MG63 (cell line): ENCODE data around the gene GTF3A. TPM values are rescaled to one million over a fixed set of nuclear protein-coding genes. Genes with fewer than 3 reads are reported as not detected.
A peak's percentile ranks its signal among the peaks of the same experiment; 100 is the strongest.

Source experiments
- DNase-seq: peaks from one replicate; pipeline ENCODE4 v3.0.0-alpha.2; 2020
- H3K27me3 ChIP-seq: fragments of 250-450 bp; sonication (Bioruptor Pico); 2 replicates; pipeline ENCODE4 v1.5.1; 2020; ENCODE audit warnings: mild to moderate bottlenecking, moderate library complexity
- H3K36me3 ChIP-seq: fragments of 250-450 bp; sonication (Bioruptor Pico); 2 replicates; pipeline ENCODE4 v1.5.1; 2020; ENCODE audit warnings: mild to moderate bottlenecking, moderate library complexity
- H3K4me3 ChIP-seq: fragments of 250-450 bp; sonication (Bioruptor Pico); 2 replicates; pipeline ENCODE4 v1.5.1; 2020; ENCODE audit warnings: mild to moderate bottlenecking, moderate library complexity
- H3K9me3 ChIP-seq: fragments of 250-450 bp; sonication (Bioruptor Pico); 2 replicates; pipeline ENCODE4 v1.5.1; 2020; ENCODE audit warnings: mild to moderate bottlenecking, moderate library complexity
- total RNA-seq: library from RNA; depleted of rRNA; stranded (reverse); fragments of >200 nt; shearing (Covaris generic); gene quantifications from 2 replicates; pipeline ENCODE4 v1.2.3, GENCODE V29; 2014; ENCODE audit warnings: low replicate concordance

GTF3A gene
- total RNA-seq, 1 experiment from 2014 or later, result 310 TPM

DNA sequence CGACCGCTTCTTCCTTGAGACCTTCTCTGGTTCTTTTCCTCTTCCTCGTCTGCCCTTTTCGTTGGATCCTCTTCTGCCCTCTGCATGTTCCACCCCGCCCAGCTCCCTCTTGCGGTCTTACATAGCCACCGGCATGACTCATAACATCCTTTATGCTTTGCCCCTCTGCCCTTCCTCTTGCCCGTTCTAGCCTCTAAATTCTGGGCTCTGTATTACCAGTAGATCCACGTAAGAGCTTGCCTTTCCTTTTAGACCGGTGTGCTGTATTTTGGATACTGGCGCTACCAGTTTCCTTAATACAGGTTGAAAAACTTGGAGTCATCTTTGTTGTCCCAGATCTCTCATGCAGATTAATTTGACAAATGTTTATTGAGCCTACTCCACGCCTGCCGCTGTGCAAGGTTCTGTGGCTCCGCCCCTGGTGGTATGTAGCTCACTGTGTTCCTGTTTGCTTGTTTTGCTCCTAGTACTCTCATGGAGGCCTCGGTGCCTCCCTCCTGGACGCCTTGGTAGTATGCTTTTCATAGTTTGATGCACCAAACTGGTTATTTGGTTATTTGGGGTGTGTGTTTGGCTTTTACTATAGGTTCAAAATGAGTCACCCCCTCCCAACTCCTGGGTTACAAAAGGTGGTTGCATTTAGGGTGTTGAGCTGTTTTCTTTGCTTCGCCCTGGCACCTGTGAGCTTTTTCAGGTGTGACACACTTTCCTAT, 1.7 kb downstream of the GTF3A start:
- Histone ChIP-seq H3K9me3 (no peaks in the 10 kb centered on the region), H3K4me3 (peak overlapping the region; percentile 87)

DNA sequence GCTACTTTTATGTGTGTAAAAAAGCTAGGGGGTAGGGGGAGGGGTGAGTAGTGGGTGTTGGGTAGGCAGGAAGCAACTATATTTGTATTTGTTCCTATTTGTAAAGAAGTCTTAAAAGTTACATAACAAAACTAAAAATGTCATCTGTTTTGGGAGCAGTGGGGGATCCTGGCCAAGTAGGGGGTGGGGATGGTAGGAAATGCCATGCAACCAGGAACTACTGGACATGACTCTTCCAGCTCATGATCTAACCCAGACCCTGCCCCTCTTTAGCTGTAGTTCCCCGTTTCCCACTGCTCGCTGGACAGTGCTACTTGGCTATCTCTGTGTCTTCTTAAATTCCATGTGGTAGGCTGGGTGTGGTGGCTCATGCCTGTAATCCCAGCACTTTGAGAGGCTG, 3.2 kb downstream of the GTF3A start:
- Histone ChIP-seq H3K4me3 (no peak overlapping the region), H3K36me3 (peaks cover 58% of the 10 kb centered on the region), H3K27me3 (no peaks in the 10 kb centered on the region), H3K9me3 (no peaks in the 10 kb centered on the region)
- DNase-seq, result no peak

More for the DNA sequence above, 1.7 kb downstream of the GTF3A start:
- Histone ChIP-seq H3K36me3 (peaks cover 44% of the 10 kb centered on the region), H3K27me3 (no peaks in the 10 kb centered on the region)
- DNase-seq, result peak; percentile 89

DNA sequence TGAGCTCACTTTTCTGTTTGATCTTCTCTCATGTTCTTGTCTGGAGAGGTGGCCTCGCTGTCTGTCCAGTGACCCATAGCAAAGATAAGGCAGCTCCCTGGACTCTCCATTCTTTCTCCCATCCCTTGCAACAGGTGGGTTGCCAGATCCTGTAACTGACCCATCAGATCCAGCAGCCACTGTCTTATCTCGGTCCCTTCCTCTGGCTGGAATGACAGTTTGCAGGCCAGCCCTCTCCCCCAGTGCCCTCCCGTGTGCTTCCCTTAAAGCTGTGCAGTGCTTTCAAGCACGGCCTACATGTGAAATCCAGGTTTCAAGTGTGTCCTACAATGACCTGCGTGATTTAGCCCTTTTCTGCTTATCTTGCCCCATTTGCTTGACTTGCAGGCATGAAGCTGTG, 3.7 kb downstream of the GTF3A start:
- no peak for DNase-seq
- Histone ChIP-seq H3K36me3 (peaks cover 60% of the 10 kb centered on the region), H3K4me3 (no peak overlapping the region), H3K9me3 (no peaks in the 10 kb centered on the region), H3K27me3 (no peaks in the 10 kb centered on the region)

DNA sequence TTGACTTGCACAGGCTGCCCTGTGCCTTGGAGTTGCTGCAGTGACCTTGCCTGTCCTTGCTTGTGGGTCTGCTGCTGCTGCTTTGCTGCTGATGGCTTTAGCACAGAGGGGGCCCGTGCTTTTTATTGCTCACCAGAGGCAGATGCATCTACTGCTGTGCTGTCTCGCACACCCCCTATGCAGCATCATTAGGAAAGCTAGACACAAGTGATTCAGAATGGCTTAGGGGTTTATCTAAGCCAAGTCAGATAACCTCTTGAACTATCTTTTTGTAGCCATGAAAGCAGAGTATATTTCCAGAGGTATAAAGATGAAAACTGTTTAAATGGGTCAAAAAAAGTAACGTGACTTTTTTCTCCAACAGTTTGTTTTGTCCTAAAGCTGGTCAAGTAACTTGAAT, 7.8 kb downstream of the GTF3A start:
- Histone ChIP-seq H3K4me3 (no peak overlapping the region), H3K9me3 (no peaks in the 10 kb centered on the region), H3K27me3 (no peaks in the 10 kb centered on the region), H3K36me3 (peaks cover 76% of the 10 kb centered on the region)
- no peak for DNase-seq

DNA sequence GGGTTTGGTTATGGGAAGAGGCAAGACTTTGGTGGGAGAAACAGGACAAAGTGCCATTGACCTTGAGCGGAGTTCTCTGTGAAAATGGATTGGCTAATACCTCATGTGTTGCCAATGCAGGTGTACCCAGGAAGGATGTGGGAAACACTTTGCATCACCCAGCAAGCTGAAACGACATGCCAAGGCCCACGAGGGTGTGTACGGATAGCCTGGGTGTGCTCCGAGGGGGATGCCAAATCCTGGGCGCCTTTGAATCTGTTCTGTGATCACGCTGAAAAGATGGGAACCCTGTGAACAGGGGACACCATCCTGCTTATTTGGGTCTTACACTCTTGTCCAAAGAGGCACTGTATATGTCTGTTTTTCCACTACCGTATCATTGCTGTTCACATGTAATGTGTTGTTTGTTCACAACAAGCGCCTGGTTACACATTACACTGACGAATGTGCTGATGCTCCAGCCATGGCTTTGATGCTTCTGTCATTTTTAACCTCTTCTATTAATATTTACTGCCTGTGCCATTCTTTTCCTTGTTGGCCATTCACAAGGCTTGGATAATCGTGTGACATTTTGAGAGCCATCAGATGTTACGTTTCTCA, 8.3 kb downstream of the GTF3A start:
- Histone ChIP-seq H3K27me3 (no peaks in the 10 kb centered on the region), H3K4me3 (no peak overlapping the region), H3K36me3 (peaks cover 70% of the 10 kb centered on the region), H3K9me3 (no peaks in the 10 kb centered on the region)
- no peak for DNase-seq

DNA sequence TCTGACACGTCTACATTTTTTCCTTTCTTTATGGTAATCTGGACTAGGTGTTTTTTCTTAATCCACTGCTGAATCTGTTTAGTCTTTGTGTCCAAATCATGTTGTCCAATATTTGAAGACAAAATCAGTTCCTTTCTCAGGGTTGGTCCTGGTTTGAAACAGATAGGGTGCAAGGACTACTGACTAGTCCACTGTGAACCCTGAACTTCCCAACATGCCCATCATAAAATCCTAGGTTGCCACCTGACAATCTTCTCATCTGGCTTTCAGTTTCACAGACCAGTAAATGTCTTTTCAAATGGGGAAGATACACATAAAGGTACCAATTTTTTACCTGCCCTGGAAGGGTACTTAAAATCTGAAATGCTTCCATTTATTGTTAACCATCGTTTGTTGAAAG, 12.7 kb downstream of the GTF3A start:
- Histone ChIP-seq H3K36me3 (peaks cover 31% of the 10 kb centered on the region), H3K27me3 (no peaks in the 10 kb centered on the region), H3K4me3 (no peak overlapping the region), H3K9me3 (no peaks in the 10 kb centered on the region)
- no peak for DNase-seq

DNA sequence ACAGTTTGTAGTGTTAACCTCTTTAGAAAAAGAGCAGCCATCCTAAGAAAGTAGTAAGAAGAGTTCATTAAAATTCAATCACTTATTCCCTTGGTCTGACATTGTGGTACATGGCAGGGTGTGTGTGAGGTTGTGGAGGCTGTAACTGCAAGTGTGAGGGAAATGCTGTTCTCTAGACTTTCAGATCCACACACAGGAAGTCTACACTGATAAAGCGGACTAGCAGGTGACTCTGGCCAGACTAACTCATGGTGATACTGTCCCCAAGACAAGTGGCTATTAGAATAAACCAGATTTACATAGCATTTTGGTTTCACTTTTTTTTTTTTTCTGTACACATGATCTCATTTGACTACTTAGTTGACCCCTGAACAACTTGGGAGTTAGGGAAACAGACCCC, 16.0 kb downstream of the GTF3A start:
- H3K27me3 ChIP-seq, result no peaks in the 10 kb centered on the region

DNA sequence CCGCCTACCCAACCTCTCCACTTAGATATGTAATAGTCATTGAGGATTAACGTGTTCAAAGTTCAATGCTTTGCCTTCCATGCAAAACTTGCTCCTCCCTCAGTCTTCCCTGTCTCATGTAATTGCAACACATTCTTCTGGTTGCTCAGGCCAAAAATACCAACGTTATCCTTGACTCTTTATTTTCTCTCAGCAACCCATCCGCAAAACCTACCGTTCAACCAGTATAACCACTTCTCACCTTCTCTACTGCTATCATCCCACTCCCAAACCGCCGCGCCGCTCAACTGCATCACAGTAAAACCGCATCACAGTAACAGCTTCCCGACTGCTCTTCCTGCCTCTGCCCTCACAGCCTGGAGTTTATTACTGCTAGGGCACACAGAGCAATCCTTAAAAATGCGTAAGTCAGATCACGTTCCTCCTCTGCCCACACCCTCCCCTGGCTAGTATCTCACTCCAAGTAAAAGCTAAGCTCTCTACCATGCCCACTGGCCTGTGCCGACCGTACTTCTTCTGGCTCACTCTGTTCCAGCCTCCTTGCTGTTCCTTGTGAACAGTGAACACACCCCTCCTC, 17.7 kb downstream of the GTF3A start:
- Histone ChIP-seq H3K36me3 (no peaks in the 10 kb centered on the region; the same call in 1 of the 2 replicates), H3K9me3 (no peaks in the 10 kb centered on the region), H3K27me3 (no peaks in the 10 kb centered on the region), H3K4me3 (no peak overlapping the region)
- no peak for DNase-seq

More for the DNA sequence above, 16.0 kb downstream of the GTF3A start:
- Histone ChIP-seq H3K9me3 (no peaks in the 10 kb centered on the region), H3K4me3 (no peak overlapping the region), H3K36me3 (peaks cover 4% of the 10 kb centered on the region)
- no peak for DNase-seq

DNA sequence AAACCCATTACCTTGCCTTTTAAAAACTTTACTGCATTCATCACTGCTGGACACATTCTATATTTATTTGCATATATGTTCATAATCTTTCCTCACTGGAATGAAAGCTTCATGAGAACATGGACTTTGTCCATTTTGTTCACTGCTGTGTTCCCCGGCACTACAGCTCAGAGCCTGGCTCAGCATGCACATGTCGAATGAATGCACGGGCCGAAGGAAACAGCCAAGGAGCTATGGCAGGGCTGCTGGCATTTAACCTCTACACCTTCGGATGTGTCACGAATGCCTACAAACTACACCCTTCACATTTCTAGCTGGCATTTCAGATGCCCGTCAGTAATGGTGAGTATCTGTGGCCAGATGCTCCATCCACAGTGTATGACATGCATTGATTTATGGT, 18.4 kb downstream of the GTF3A start:
- no peaks in the 10 kb centered on the region; the same call in 1 of the 2 replicates for H3K36me3 ChIP-seq
- H3K9me3 ChIP-seq, result no peaks in the 10 kb centered on the region
- H3K27me3 ChIP-seq, result no peaks in the 10 kb centered on the region
- no peak overlapping the region for H3K4me3 ChIP-seq
- DNase-seq, result no peak

DNA sequence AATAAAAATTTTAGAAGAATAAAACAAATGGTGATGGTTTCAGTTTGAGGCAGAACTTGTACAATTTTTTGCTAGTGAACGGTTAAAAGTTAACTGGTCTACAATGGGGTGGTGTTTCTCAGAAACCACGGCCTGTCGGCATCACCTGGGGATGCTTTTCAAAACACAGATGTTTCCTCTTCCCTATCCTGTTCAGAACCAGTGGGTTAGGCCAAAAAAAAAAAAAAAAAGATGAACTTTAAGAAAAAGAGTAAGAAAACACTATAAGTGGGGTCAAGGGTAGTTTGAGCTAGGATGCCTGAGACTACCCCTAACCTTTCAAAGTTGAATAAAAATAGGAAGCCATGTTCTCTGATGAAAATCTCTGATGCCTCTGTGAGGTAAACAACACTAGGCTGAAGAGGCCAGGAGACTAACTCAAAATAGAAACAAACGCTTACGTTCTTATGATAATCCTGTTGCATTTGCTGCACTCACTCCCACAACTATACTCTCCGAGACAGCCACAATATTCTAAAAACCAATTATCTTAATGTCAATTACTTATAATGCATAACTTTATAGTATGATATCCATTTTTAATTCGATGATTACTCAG, 22.7 kb downstream of the GTF3A start:
- no peak for DNase-seq
- Histone ChIP-seq H3K36me3 (no peaks in the 10 kb centered on the region; the same call in 1 of the 2 replicates), H3K27me3 (0 out of 2 replicates have a peak, but pooled peaks cover 3% of the 10 kb centered on the region), H3K9me3 (no peaks in the 10 kb centered on the region), H3K4me3 (no peak overlapping the region)

DNA sequence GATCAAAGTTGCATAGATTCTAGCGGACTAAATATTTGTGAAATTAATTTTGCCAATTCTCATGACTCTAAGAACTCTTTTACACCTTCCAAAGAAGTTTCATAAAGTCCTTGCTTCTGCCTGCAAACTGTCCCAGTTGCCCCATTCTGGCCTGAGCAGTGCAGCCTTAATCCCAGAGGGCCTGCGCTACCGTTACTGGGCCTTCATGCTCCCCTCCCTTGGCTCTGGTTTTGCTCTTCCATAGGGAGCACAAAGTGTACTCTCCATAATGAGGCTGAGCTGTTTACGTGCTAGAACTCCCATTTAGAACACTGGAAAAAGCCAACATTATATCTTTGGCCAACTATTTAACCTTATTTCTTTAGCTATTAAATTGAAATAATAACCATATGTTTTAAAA, 23.9 kb downstream of the GTF3A start:
- Histone ChIP-seq H3K36me3 (no peaks in the 10 kb centered on the region; the same call in 1 of the 2 replicates), H3K4me3 (no peak overlapping the region), H3K27me3 (0 out of 2 replicates have a peak, but pooled peaks cover 3% of the 10 kb centered on the region), H3K9me3 (no peaks in the 10 kb centered on the region)
- no peak for DNase-seq

DNA sequence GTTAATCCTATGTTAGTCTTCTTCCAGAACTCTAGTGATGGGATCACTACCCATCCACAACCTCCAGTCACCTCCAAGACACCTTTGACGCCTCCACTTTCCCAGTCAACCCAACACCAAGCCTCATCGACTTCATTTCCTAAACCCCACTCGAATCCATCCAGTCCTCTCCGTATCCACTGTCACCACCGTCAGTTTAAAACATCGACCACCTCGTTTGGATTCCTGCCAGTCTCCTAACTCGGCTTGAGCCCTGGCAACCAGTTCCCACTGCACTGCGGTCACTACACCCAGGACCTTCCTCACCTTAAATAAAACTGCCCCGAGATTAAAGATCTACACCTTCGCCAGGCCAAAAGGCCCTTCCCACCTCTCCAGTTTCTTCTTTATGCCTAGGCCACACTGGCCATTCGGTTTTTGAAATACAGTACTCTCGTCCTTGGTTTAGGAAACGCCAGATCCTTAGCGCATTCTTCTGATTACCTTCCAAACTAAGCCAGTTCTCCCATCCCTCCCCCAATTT, 24.7 kb downstream of the GTF3A start:
- H3K36me3 ChIP-seq, result no peaks in the 10 kb centered on the region; the same call in 1 of the 2 replicates
- DNase-seq, result no peak
- no peaks in the 10 kb centered on the region for H3K9me3 ChIP-seq
- peak overlapping the region; percentile 78 for H3K4me3 ChIP-seq
- H3K27me3 ChIP-seq, result 0 out of 2 replicates have a peak, but pooled peaks cover 3% of the 10 kb centered on the region

DNA sequence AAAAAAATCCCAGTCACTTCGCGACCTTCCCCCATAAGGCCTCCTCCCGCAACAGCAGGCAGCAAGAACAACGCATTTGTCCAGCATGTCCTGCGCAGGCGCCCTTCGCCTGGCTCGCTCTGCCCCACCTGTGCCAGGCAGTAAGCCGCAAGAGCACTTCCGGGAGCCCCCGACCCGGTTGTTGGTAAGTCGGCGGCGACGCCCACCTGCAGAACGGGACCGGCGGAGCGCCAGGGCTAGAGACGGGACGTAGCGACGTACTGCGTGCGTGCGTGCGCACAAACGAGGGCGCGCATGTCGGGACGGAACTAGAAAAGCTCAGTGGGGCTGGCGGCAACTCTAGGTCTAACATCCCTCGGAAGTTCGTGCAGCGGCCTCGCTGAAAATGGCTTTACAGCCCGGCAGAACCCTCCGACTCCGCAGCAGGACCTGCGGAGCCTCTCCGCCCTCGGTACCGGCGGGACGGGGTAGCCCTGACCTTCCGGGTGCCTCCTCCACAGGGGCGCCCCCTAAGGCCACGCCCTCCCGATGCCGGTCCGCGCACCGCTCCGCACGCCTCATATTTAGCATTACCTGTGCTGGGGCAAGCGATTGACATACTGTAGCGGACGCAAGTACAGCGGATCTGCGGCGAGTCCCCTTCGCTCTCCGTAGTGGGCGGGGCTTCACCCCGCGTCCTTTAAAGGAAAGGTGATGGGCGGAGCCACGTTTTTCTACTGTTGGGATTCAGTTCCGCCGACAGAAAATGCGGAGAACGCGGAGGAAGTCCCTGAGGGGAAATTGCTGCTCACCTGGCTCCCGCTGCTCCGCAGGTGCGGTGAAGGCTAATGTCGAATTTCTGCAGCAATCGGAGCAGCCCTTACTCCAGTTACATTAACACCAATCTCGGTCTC, 25.8 kb downstream of the GTF3A start, which contains the start of gene MTIF3:
Gene MTIF3 (minus strand): TSS at position 629 of the 893 bp plus-strand sequence. CDS start 10,116 bp downstream, outside the sequence.
- H3K9me3 ChIP-seq, result no peaks in the 10 kb centered on the region
- H3K4me3 ChIP-seq, result peak within 1 kb of the TSS; percentile 78
- DNase-seq, result peak; percentile 88
- no peaks in the 10 kb centered on the region for H3K36me3 ChIP-seq
- H3K27me3 ChIP-seq, result 0 out of 2 replicates have a peak, but pooled peaks cover 3% of the 10 kb centered on the region

DNA sequence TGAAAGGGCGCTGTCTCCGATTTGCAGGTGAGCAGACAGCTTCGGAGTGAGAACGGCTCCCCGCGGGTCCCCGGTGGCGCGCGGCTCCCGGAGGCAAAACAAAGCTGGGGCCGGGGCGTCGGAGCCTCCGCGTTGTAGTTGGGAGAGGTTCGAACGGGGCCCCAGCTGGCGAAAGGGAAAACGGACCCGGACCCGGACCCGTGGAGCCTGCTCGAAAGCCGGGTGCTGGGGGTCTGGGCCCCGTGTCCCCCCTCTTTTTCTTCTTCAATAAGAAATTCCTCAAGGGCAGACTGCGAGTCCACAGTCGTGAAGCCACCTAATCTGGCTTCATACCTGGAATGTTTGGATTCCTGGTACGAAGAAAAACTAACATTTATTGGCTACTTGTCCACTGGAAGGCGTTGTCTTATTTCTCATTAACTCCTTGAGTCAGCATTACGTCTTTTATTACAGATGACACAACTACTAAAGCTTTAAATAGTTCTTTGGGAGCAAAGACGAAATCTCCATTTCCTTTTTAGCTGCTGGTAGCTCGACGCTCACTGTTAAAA, 26.6 kb downstream of the GTF3A start:
- DNase-seq, result peak; percentile 34
- Histone ChIP-seq H3K27me3 (0 out of 2 replicates have a peak, but pooled peaks cover 3% of the 10 kb centered on the region), H3K4me3 (peak overlapping the region; percentile 78), H3K9me3 (no peaks in the 10 kb centered on the region), H3K36me3 (no peaks in the 10 kb centered on the region)

DNA sequence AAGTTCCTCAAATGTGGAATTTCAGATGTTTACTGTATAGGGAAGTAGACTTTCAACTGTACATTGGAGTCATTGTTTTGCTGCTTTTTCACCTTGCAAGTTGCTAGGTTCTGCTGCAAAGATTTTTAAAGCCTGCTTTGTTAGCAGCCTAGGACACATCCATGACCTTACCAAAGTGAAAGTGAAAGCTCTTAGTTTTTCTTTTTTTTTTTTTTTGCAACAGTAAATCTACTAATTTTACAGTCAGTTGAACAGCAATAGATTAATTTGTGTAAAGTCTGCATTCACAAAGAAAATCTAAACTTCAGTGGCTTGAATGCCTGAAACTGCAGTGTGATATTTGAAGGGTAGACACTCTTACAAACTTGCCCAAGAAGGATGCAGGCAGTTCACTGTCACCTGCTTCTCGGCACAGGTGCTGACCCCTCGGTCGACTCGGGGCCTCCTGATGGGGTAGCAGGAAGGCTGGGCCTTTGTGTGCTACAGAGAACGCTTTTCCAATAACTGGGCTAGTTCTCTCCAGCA, 31.0 kb downstream of the GTF3A start:
- no peaks in the 10 kb centered on the region for H3K36me3 ChIP-seq
- H3K27me3 ChIP-seq, result 0 out of 2 replicates have a peak, but pooled peaks cover 3% of the 10 kb centered on the region
- DNase-seq, result no peak
- no peaks in the 10 kb centered on the region for H3K9me3 ChIP-seq
- H3K4me3 ChIP-seq, result no peak overlapping the region
